GM12801 (cell line): ENCODE results near the gene LRPPRC.

Source experiments
- TF ChIP-seq, protein P1 (sequence below): IDR thresholded peaks from one replicate; pipeline ENCODE4 v1.5.1; 2011; ENCODE audit warnings: control low read depth; ENCODE audit not compliant: insufficient read length; ENCODE audit errors: extremely low read depth

The LRPPRC gene

DNA sequence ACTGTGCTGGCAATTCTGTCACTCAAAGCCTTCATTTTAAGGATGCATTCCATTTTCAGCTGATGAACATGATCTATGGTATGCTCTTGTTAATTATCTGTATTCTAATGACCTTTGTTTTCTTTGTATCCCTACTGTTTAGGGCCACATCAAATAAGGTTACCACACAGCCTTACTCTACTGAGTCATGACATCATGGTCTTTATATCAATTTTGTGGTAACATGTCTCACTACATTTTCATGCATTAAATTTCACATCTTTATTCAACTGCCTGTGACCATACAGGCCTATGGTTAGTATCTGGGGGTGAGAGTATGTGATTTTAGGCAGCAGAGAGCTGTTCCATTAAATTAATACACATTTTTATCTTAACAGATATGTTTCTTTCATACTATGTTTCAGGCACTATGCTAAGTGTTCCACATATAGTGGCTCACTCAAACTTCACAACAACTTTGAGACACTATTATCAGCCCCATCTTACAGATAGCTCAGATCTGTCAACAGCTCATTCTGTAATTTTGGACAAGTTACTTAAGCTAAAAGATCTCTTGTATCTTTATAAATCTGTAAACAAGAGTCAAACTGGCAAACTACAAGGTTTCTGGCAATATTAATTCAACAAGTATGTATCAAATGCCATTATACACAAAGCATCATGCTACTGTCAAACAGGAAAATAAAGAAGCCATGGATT is 18.0 kb downstream of the LRPPRC start:
- TF ChIP-seq, protein P1, sequence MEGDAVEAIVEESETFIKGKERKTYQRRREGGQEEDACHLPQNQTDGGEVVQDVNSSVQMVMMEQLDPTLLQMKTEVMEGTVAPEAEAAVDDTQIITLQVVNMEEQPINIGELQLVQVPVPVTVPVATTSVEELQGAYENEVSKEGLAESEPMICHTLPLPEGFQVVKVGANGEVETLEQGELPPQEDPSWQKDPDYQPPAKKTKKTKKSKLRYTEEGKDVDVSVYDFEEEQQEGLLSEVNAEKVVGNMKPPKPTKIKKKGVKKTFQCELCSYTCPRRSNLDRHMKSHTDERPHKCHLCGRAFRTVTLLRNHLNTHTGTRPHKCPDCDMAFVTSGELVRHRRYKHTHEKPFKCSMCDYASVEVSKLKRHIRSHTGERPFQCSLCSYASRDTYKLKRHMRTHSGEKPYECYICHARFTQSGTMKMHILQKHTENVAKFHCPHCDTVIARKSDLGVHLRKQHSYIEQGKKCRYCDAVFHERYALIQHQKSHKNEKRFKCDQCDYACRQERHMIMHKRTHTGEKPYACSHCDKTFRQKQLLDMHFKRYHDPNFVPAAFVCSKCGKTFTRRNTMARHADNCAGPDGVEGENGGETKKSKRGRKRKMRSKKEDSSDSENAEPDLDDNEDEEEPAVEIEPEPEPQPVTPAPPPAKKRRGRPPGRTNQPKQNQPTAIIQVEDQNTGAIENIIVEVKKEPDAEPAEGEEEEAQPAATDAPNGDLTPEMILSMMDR: no peak

DNA sequence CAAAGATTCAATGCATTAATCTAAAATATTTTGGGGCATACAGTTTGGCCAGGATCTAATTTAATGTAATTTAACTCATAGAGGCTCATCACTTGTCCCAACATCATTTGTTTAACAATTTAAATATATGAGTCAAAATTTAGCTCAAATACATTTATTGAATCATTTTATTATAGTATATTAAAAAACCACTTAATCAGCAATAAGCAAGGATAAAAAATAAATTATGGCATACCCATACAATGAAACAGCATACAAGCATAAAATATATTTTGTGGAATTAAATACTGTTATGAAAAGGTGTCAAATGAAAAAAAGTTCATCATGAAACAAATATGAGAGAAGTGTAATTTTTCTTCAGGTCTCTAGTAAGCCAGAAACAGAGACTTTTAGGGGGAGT is 34.9 kb downstream of the LRPPRC start:
- TF ChIP-seq, protein P1: no peak

DNA sequence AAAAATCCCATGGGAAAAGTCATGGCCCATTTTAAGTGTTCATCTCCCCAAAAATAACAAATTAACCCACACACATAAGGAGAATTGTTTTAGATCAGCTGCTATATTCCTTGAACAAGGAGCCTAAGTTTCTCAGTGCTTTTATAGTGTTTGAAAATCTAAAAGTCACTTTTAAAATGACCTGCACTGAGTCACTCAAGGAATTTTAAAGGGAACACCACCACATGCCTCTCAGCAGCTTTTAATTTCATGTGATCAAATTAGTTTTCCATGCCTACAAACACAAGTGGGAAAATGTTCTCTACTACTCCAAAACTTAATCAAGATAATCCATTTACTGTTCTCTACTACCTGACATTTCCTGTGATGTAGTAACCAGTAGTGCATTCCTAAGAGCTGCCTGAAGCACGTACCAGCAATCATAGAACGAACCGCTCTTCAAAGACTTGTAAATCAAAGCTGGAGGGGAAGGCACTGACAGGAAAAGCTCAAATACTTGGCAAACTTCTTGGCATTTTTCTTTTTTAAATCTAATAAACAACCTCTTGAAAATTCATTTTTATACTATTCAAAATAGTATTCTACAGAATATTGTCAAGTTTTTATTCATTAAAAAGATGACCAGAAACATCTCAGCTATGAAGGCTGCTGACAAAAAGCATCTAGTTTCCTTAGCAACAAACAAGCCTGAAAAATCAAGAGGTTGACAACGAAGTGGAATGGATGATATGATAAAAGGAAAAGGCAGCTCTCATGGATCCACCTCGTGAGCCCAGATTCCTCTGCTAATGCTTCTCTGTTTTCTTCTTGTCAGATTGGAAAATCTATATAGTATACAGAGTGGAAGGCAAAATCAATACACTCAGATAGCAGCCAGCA is 37.2 kb downstream of the LRPPRC start:
- TF ChIP-seq, protein P1: no peak

DNA sequence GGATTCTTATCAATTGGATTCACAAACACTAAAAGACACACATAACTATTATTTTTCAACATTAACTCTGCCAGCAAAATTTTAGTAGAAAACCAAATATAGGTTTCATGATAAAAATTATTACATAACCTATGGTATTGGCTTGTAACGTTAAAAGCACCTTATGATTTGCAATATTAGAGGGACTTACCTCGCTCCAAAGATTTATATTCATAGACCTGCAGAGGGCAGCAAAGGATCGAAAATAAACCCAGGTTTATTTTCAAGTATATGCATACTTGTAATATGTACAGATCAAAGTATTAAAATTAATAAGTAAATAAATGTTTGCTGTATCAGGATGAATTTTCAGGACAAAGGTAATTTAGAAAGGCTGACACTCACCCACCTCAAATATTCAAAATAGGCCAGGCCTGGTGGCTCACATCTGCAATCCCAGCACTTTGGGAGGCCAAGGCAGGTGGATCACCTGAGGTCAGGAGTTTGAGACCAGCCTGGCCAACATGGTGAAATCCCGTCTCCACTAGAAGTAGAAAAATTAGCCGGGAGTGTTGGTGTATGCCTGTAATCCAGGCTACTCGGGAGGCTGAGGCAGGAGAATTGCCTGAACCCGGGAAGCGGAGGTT is 45.3 kb downstream of the LRPPRC start:
- TF ChIP-seq, protein P1: no peak

DNA sequence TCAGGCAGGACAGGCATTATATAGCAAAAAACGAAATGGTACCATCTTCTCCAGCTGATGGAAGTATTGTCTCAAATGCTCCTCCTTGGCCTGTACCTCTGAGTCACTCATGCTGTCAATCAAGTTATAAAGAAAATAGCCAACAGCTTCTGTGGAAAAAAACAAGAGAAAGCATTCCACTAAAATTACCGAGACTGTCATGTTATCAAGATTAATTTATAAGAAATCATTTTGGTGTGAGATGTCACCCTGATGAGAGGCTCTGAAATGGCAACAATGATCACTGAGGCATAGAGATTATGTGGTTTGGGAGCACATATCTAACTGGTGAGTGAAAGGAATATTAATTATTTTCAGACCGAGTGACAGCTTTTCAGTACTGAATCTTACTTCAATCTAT is 47.4 kb downstream of the LRPPRC start:
- TF ChIP-seq, protein P1: no peak

DNA sequence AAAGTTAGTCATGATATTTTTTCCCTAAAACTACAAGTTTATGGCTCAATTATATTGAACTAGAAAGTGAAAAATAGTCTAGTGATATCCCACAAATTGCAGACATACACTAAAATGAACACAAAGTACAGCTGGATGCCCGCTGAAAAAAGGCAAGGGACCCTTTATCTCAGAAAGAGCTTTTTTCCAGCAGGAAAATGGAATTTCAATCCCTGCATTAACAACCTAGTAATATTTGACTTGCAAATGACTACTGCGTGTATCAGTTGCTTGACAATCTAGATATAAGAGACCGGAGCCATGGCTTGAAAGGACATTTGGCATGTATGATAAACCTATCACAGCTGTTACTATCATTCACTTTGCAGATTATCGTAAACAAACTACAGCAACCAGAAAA is 49.1 kb downstream of the LRPPRC start:
- TF ChIP-seq, protein P1: no peak

DNA sequence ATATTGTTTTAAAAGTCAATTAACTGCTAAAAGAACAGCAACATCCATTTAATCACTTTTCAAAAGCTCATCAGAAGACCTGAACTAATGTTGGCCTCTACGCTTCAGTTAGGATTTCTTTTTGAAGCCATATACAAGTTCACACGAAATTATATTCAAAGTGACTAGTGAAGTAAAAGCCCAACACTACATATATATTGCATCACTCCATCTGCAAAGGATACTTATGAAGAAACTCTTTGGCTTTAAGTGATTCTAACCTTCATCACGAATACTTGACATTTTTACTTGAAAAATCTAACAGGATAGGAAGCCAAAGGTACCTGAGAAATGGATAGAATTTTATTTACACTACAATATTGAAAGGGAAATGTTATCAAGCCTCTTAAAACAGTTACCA is 50.4 kb downstream of the LRPPRC start:
- TF ChIP-seq, protein P1: no peak
